Measurements from ENCODE around the gene FAM229B.
"Not testable (repeated sequence)": the region's sequence is repeated elsewhere in the genome, so short reads cannot be mapped to it uniquely, and the experiment has no call there.

The FAM229B gene

GRCh38 chr6:112065426-112065986 lies 21.9 kb upstream of the FAM229B start:
- DNase-seq: no peak

GRCh38 chr6:112066606-112067005 lies 20.8 kb upstream of the FAM229B start:
- no peak for DNase-seq

DNA sequence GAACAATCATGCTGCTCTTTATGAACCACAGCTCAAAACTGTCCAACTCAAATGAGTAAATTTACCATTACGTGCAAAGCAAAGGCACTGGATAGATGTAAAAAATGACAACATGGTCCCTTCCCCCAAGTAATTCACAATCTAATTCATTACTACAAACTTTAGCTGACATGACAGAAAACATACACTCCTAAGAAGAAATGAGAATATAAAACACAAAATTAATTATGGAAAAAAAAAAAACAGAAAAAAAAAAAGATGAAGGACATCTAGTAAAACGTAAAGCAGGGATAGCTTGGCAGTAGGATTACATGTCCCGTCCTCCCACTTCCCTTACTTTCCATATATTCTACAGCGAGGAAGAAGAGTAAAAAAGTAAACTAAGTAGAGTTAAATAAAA lies 5.8 kb upstream of the FAM229B start:
- no peak for DNase-seq

- DNase-seq: no peak
Measured at GRCh38 chr6:112085286-112086065, 1.9 kb upstream of the FAM229B start.

DNA sequence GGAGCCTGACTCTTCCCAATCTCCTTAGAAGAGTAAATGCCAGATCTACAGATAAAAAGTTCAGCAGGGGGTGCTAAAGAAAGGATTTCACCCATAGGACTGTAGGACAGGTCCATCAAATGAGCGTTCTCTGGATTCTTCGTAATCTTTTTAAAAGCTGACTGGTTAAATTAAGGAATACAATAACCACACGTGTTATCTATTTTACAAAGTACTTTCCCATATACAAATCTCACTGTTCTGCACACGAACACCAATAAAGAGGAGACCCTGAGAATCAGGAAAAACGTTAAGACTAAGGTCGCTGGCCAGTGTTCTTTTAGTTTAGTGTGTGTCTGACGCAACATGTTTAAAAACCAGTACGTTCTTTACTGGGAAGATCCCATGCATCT lies 651 bp upstream of the FAM229B start:
- DNase-seq: no peak

- no peak for DNase-seq
Measured at GRCh38 chr6:112087916-112088315, 525 bp downstream of the FAM229B start.

GRCh38 chr6:112096901-112097300 lies 9.5 kb downstream of the FAM229B start:
- DNase-seq: no peak

- no peak for DNase-seq
Measured at GRCh38 chr6:112100561-112100960, 13.2 kb downstream of the FAM229B start.

DNA sequence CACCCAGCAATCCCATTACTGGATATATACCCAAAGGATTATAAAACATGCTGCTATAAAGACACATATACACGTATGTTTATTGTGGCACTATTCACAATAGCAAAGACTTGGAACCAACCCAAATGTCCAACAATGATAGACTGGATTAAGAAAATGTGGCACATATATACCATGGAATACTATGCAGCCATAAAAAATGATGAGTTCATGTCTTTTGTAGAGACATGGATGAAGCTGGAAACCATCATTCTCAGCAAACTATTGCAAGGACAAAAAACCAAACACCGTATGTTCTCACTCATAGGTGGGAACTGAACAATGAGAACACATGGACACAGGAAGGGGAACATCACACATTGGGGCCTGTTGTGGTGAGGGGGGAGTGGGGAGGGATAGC lies 18.6 kb downstream of the FAM229B start:
- DNase-seq: not testable (repeated sequence)

DNA sequence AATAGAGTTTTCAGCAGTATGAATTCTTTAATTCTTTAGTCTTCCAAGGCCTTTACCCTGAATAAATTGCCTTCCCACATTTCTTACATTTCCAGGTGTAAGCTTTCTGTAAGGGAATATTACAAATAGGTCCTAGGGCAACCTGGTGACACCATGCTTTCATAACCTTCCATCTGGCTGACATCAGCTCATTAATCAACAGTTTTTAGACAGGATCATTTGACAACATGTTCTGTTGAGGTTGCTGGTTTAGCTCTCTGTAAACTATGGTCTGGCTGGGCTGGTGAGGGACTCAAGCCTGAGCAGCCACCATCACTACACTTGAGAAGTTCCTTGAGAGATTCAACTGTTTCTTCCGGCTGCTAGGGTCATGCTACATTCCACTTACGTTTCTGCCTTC lies 19.2 kb downstream of the FAM229B start:
- DNase-seq: no peak

DNA sequence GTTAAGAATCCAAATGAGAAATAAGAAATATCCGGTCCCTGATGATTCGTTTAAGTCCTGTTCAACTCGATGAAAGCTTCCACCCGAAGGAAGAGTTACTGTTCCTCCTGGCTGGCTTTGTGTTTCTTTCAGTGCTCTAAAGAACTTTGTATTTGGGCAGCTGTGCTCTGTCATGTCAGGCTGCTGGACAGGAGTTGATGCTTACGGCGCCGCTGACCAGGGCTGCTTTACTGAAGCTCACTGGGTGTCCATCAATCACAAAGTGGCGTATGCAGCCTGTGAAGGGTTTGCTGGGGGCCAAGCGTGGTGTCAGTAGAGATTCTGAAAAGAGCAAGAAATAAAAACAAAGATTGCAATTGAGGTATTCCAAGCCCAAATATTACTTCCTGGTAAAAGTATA lies 21.9 kb downstream of the FAM229B start:
- no peak for DNase-seq

- DNase-seq: no peak
Measured at GRCh38 chr6:112113431-112113830, 26.0 kb downstream of the FAM229B start.

GRCh38 chr6:112113918-112114317 lies 26.5 kb downstream of the FAM229B start:
- DNase-seq: no peak

GRCh38 chr6:112114577-112115223 lies 27.3 kb downstream of the FAM229B start:
- DNase-seq: no peak

DNA sequence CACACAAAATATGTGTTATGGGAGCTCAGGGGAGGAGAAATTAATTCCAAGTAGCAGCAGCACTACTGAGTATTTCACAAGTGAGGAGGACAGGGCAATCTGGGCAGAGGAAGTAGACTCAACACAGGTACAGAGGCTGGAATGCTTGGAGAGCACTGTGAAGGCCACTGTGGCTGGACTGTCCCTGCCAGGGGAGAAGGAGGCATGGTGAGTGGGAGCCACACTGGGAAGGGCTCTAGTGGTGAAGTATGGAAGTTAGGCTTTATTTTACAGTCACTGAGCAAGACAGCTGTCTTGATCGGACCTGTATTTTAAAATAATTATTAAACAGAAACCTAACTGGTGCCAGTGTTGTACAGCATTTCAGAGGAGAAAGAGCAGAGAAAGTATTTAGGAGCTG lies 28.8 kb downstream of the FAM229B start:
- DNase-seq: no peak

DNA sequence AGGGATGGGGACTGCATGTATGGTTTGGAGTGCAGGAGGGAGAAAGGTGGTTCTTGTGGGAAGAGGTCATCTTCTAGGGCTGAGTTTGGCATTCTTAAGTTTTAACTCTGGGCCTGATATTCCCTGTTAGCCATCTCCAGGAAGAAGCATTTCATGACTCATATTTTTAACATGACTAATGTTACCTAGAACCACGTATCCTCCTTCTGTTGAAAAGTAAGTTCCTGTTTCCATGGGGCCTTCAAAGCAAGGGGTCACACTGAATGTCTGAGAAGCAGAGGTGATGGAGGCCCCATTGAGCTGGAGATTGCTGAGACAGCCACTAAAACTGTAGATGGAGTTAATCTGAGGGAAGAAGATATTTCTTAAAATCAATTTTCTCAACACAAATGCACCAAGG lies 30.2 kb downstream of the FAM229B start:
- DNase-seq: no peak

DNA sequence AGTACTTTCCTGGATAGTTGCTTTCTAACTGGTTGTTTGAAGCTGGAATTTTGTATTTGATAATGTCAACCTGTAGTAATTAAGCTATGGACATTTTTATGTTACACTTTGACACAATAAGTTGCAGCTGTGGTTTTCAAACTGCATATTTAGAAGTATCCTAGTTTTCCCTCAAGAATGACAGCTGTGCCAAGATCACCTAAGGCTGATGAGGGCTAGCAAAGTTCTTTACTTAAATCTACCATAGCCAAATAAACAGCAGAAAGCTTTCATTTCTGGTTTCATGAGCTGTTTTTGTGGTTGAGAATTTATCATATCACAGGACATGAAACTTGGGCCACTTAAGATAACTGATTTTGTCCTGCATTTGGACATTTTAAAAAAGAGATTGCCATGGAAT lies 30.6 kb downstream of the FAM229B start:
- DNase-seq: no peak

- no peak for DNase-seq
Measured at GRCh38 chr6:112122756-112123155, 35.4 kb downstream of the FAM229B start.

- DNase-seq: no peak
Measured at GRCh38 chr6:112123982-112124381, 36.6 kb downstream of the FAM229B start.

- no peak for DNase-seq
Measured at GRCh38 chr6:112128208-112128607, 40.8 kb downstream of the FAM229B start.

DNA sequence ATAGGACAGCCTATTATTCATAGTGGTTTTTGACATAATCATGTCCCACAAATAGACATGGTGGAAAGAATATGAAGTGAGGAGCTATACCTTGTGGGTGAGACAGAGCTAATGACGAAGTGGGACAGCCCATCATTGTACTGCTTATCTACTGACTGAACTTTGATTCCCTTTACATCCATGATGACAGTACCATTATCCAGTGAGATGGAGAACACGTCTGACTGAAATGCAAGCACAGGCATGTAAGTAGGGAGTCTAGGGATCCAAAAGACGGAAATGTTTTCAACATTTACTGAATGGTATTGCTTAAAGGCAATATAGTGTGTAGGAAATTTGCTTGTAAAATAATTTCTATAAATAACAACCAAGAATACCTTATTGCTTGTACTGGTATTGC lies 43.5 kb downstream of the FAM229B start:
- DNase-seq: no peak

- DNase-seq: no peak
Measured at GRCh38 chr6:112139052-112139451, 51.7 kb downstream of the FAM229B start.

GRCh38 chr6:112141707-112142106 lies 54.3 kb downstream of the FAM229B start:
- no peak for DNase-seq

GRCh38 chr6:112144145-112144926 lies 56.9 kb downstream of the FAM229B start:
- no peak for DNase-seq

Measured in NCI-H1048 (cell line).